Glomerular endothelial cell (primary cell): Measurements from ENCODE around the gene PNPLA6. TPM values are rescaled to one million over a fixed set of nuclear protein-coding genes. Genes with fewer than 3 reads are reported as not detected.

Source experiments
- DNase-seq: peaks from one replicate; pipeline ENCODE4 v3.0.0-alpha.2; 2011; ENCODE audit warnings: low read depth, low spot score; ENCODE audit errors: extremely low read depth
- total RNA-seq: library from RNA; depleted of rRNA; stranded (reverse); fragments of >200 nt; gene quantifications from 2 replicates; pipeline ENCODE4 v1.2.3, GENCODE V29; 2015

The PNPLA6 gene
- total RNA-seq = 176 and 230 TPM in 2 replicates

- peak; percentile 42 for DNase-seq
Measured at GRCh38 chr19:7535047-7535997, at the start of gene PNPLA6. Gene PNPLA6 (plus strand): TSS chr19:7535717. CDS start chr19:7535789, 72 bp downstream.

- DNase-seq = no peak
Measured at GRCh38 chr19:7486923-7487322, 48.6 kb upstream of the PNPLA6 start.

GRCh38 chr19:7488736-7489353, 46.7 kb upstream of the PNPLA6 start, which contains the start of gene PEX11G:
Gene PEX11G (minus strand): TSS chr19:7489035. CDS start chr19:7489010, 25 bp downstream.
- no peak for DNase-seq

- DNase-seq = no peak
Measured at GRCh38 chr19:7489609-7490044, 45.9 kb upstream of the PNPLA6 start.

- DNase-seq = peak; percentile 77
Measured at GRCh38 chr19:7492142-7492541, 43.4 kb upstream of the PNPLA6 start.

- peak; percentile 36 for DNase-seq
Measured at GRCh38 chr19:7492558-7492957, 43.0 kb upstream of the PNPLA6 start.

GRCh38 chr19:7494416-7495098, 41.0 kb upstream of the PNPLA6 start:
- no peak for DNase-seq

- DNase-seq = no peak
Measured at GRCh38 chr19:7497292-7497691, 38.2 kb upstream of the PNPLA6 start.

GRCh38 chr19:7500811-7501450, 34.6 kb upstream of the PNPLA6 start:
- no peak for DNase-seq

GRCh38 chr19:7502552-7502951, 33.0 kb upstream of the PNPLA6 start:
- DNase-seq = no peak

- DNase-seq = no peak
Measured at GRCh38 chr19:7504684-7505083, 30.8 kb upstream of the PNPLA6 start.

- DNase-seq = no peak
Measured at GRCh38 chr19:7505288-7505681, 30.2 kb upstream of the PNPLA6 start.

GRCh38 chr19:7505682-7506384, 29.7 kb upstream of the PNPLA6 start:
- DNase-seq = no peak

- DNase-seq = no peak
Measured at GRCh38 chr19:7506385-7507328, 28.9 kb upstream of the PNPLA6 start.

GRCh38 chr19:7507884-7508283, 27.6 kb upstream of the PNPLA6 start:
- no peak for DNase-seq

GRCh38 chr19:7509625-7510024, 25.9 kb upstream of the PNPLA6 start:
- DNase-seq = no peak

- no peak for DNase-seq
Measured at GRCh38 chr19:7512400-7512851, 23.1 kb upstream of the PNPLA6 start.

GRCh38 chr19:7513809-7514642, 21.5 kb upstream of the PNPLA6 start:
- no peak for DNase-seq
